ENCODE data around the gene LAMA3.

DNA sequence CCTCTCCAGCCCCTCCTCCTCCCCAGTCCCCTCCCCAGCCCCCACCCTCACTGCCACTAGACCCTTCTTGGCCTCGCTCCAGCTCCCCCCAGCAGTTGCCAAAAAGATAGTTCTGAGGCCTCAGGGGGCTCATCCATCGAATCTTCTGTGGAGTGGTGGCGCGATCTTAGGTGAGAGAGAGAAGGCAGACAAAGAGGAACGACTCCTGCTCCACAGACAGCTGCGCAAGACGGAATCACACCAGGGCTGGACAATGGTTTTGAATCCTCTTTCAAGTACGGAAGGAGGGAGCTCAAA, 68.1 kb downstream of the LAMA3 start:
- TF ChIP-seq CTCF (IDR thresholded peaks at IDR 0.05) = no peak
- no peak for TF ChIP-seq POLR2A (IDR thresholded peaks at IDR 0.05)

Data from adrenal gland (tissue), 5 donors.